Ishikawa (cell line): ENCODE results near the gene TMCC3.

Experiments used
- EP300 ChIP-seq: IDR thresholded peaks from 2 replicates; pipeline ENCODE4 v1.6.1; 2012; ENCODE audit warnings: borderline replicate concordance
- REST ChIP-seq: IDR thresholded peaks from 2 replicates; pipeline ENCODE4 v1.6.1; 2012; ENCODE audit warnings: low read depth, mild to moderate bottlenecking
- TAF1 ChIP-seq: IDR thresholded peaks from 2 replicates; pipeline ENCODE4 v1.6.1; 2012; ENCODE audit warnings: low read depth, mild to moderate bottlenecking
- ZBTB7A ChIP-seq: IDR thresholded peaks from 2 replicates; pipeline ENCODE4 v1.6.1; 2012; ENCODE audit warnings: low read depth

- TF ChIP-seq EP300 (no peak), TAF1 (peak; percentile 17; the same call in 1 of the 2 replicates), REST (no peak), ZBTB7A (peak; percentile 30; the same call in 1 of the 2 replicates)
Observed at GRCh38 chr12:94649349-94650142, 811 bp downstream of the TMCC3 start.
